K562 (cell line): ENCODE measurements around the gene ASIC3. TPM values are rescaled to one million over a fixed set of nuclear protein-coding genes. Genes with fewer than 3 reads are reported as not detected.

Experiments
- ATF1 ChIP-seq, 2 experiments: fragments of 450-650 bp in 1 of 2; IDR thresholded peaks; 2 replicates each; pipeline ENCODE4 v1.6.1; 2016; ENCODE audit warnings: missing compliant biosample characterization in 1 of 2, missing genetic modification characterization in 1 of 2
- BRF2 ChIP-seq: IDR thresholded peaks from 3 replicates; pipeline ENCODE4 v1.6.1; 2011; ENCODE audit warnings: borderline replicate concordance, mild to moderate bottlenecking; ENCODE audit not compliant: insufficient read length, insufficient read depth
- CBX5 ChIP-seq: IDR thresholded peaks from 2 replicates; pipeline ENCODE4 v1.6.1; 2014; ENCODE audit warnings: low read depth, borderline replicate concordance
- CTCFL ChIP-seq: IDR thresholded peaks from 2 replicates; pipeline ENCODE4 v1.6.1; 2011; ENCODE audit warnings: borderline replicate concordance, low read depth, mild to moderate bottlenecking, moderate library complexity, low read length; ENCODE audit not compliant: insufficient read depth, poor library complexity, severe bottlenecking
- ERF ChIP-seq: fragments of 450-650 bp; formaldehyde crosslinking; IDR thresholded peaks from 2 replicates; pipeline ENCODE4 v1.4.0; 2020; ENCODE audit warnings: mild to moderate bottlenecking, mixed read lengths
- ETV1 ChIP-seq: fragments of 450-650 bp; conservative IDR thresholded peaks from 2 replicates; pipeline ENCODE4 v1.6.1; 2016; ENCODE audit warnings: missing genetic modification characterization, control low read depth, low read depth, missing compliant biosample characterization
- FOXA3 ChIP-seq, 2 experiments: fragments of 450-650 bp in 1 of 2; sonication (generic) in 1 of 2; formaldehyde crosslinking; IDR thresholded peaks in 1 of 2; conservative IDR thresholded peaks in 1 of 2; 2 replicates each; pipeline versions ENCODE4 v1.4.0 to v1.8.0; 2020 to 2022; ENCODE audit warnings: mild to moderate bottlenecking in 2 of 2, missing genetic modification reagents in 1 of 2
- GATA2 ChIP-seq: sonication (generic); formaldehyde crosslinking; IDR thresholded peaks from 2 replicates; pipeline ENCODE4 v1.4.0; 2020; ENCODE audit warnings: mild to moderate bottlenecking, missing genetic modification reagents
- HDAC2 ChIP-seq: fragments of 450-650 bp; IDR thresholded peaks from 2 replicates; pipeline ENCODE4 v1.6.1; 2016; ENCODE audit warnings: mild to moderate bottlenecking
- KDM5B ChIP-seq: fragments of 200-600 bp; sonication (generic); IDR thresholded peaks from 2 replicates; pipeline ENCODE4 v1.6.1; 2012; ENCODE audit warnings: low read depth, mild to moderate bottlenecking, moderate library complexity, low read length, control low read depth, inconsistent platforms; ENCODE audit not compliant: insufficient replicate concordance
- MAX ChIP-seq: sonication (generic); formaldehyde crosslinking; IDR thresholded peaks from 2 replicates; pipeline ENCODE4 v1.9.0; 2022; ENCODE audit warnings: mild to moderate bottlenecking, missing genetic modification reagents
- NRF1 ChIP-seq, 2 experiments: fragments of 450-650 bp; IDR thresholded peaks in 1 of 2; conservative IDR thresholded peaks in 1 of 2; 2 replicates each; pipeline ENCODE4 v1.6.1; 2014; ENCODE audit warnings: mild to moderate bottlenecking in 2 of 2
- PRDM10 ChIP-seq: fragments of 450-650 bp; IDR thresholded peaks from 2 replicates; pipeline ENCODE4 v1.6.1; 2018; ENCODE audit not compliant: partially characterized antibody
- PRMT5 ChIP-seq: sonication (generic); formaldehyde crosslinking; IDR thresholded peaks from 2 replicates; pipeline ENCODE4 v1.5.0; 2020; ENCODE audit warnings: missing genetic modification reagents
- TBP ChIP-seq: optimal IDR thresholded peaks from 2 replicates; pipeline ENCODE3; 2011; ENCODE audit warnings: low read depth, low read length, improper control_type of control experiment
- ZBED1 ChIP-seq: IDR thresholded peaks from 2 replicates; pipeline ENCODE4 v1.6.1; 2014
- ZNF655 ChIP-seq: fragments of 250-450 bp; sonication (Bioruptor Pico); IDR thresholded peaks from 2 replicates; pipeline ENCODE4 v1.5.0; 2021
- polyA plus RNA-seq, 8 experiments: library from polyadenylated mRNA; depleted of rRNA in 4 of 8; stranded (reverse) in 5 of 8; unstranded in 3 of 8; fragments of >200 nt; fragmentation: Nextera tagmentation in 2 of 8; fragmentation: Illumina TruSeq in 1 of 8; extraction: Ambion mirVana in 2 of 8; extraction: Trizol in 1 of 8; gene quantifications; 2 replicates each; pipeline versions ENCODE4 v1.2.1 to v1.2.3, GENCODE V29; 2011 to 2014; ENCODE audit warnings: inconsistent platforms in 1 of 8, missing spikeins in 1 of 8
- total RNA-seq, 7 experiments: library from RNA; depleted of rRNA in 6 of 7; stranded (reverse); fragments of >200 nt in 6 of 7; fragmentation: Illumina TruSeq in 2 of 7; extraction: Trizol in 2 of 7; gene quantifications; 2 replicates each; pipeline versions ENCODE4 v1.2.1 to v1.2.3, GENCODE V29; 2011 to 2021; ENCODE audit warnings: low replicate concordance in 1 of 7

The ASIC3 gene
- total and polyA plus RNA-seq, 9 of the 15 experiments (the other 6 are each of a cell fraction or from before 2014, with no cell fraction given): 0.11 to 5.0 (median 0.87) TPM

DNA sequence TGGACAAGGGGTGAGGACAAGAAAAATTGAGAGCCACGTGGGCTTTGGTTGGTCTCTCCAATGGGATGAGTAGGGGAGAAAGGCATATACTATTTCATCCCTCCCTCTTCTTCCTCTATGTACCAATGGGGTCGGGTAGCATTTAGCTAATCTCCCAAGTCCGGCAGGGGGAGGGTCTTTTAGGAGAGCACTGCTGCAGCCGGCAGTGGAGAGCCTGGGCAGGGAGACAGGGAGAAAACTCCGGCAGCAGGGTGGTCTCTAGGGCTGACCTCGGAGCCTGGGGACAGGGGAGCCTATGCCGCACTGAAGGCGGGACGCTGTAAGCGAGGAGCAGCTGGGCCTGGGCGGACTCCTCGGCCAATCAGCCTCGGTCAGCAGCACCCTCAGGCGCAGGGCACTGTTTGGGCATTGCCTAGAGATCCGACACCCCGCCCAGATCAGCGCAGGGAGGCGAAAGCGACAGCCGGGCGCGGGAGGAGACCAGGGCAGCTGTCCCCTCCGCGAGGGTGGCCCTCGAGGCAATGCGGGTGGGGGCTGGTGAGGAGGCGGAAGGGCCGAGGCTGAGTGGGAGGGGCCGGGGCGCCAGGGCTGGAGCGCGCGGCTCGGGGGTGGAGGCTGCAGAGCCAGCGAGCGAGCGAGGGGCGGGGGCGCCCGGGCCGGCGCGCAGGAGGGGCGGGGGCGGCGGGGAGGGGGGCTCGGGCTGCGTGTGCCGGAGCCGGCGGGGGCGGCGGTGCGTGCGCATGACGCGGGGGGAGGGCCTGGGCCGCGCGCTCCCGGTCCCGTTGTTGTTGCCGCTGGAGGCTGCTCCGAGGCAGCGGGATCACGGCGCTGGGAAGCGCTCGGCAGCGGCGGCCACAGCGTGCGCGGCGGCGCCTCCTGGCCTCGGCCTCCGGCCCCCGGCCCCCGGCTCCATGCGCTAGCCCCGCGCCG is 37.6 kb downstream of the ASIC3 start, which contains the start of gene AGAP3 (continued):
- TF ChIP-seq KDM5B (peak; percentile 91), PRDM10 (peak; percentile 6), ATF1 (CRISPR knock-in tag; IDR thresholded peaks at IDR 0.05) (no peak), ATF1 (tag; IDR thresholded peaks at IDR 0.05) (peak; percentile 56; the same call in 1 of the 2 replicates), TBP (peak; percentile 6), ETV1 (tag) (peak; percentile 52; the same call in 1 of the 2 replicates), FOXA3 (CRISPR knock-in tag; conservative IDR thresholded peaks at IDR 0.05 in 1 of 2, IDR thresholded peaks at IDR 0.05 in 1 of 2) (0 out of 4 replicates have a peak, but pooled peaks of 1 of the 2 experiments have one; percentile 2), CTCFL (peak; percentile 15), GATA2 (no peak), ZBED1 (peak; percentile 69; the same call in 1 of the 2 replicates), MAX (CRISPR knock-in tag) (peak; percentile 83), PRMT5 (CRISPR knock-in tag) (no peak), ERF (peak; percentile 94), NRF1 (conservative IDR thresholded peaks at IDR 0.05 in 1 of 2, IDR thresholded peaks at IDR 0.05 in 1 of 2) (peak; percentile 58 to 59), BRF2 (no peak), ZNF655 (no peak), CBX5 (0 out of 2 replicates have a peak, but pooled peaks have one; percentile 74), HDAC2 (peak; percentile 77; the same call in 1 of the 2 replicates)
